ENCODE data around the gene EFR3B. TPM values are rescaled to one million over a fixed set of nuclear protein-coding genes. Genes with fewer than 3 reads are reported as not detected.

EFR3B gene
- total RNA-seq, 2 experiments from 2014 or later: not detected

GRCh38 chr2:25050128-25050527 is 8.3 kb downstream of the EFR3B start:
- POLR2A ChIA-PET: interaction anchor here (0.7 to 1.1 kb wide), 3 partner anchors 57 to 159 kb away, joined by 3 read pairs; no protein-coding TSS in a partner anchor
- no TSS peak for BruUV-seq (replicated peaks)
- no peak overlapping the region for H2AFZ ChIP-seq (ENCODE audit: low read length)

GRCh38 chr2:25053041-25053440 is 11.2 kb downstream of the EFR3B start:
- ChIA-PET CTCF (ENCODE audit: unreplicated experiment) (interaction anchor here (0.7 kb wide), 1 partner anchor 1296 kb away, joined by 3 read pairs; no protein-coding TSS in a partner anchor), POLR2A (no interaction called here)
- Histone ChIP-seq H3K4me2 (ENCODE audit: low read length) (no peak overlapping the region), H2AFZ (ENCODE audit: low read length) (no peak overlapping the region), H3K4me1 (ENCODE audit: insufficient read depth, low read length, poor library complexity, severe bottlenecking) (no peaks in the 10 kb centered on the region), H3K27ac (ENCODE audit: low read depth, low read length, poor library complexity, severe bottlenecking) (no peak overlapping the region), H3K9me3 (ENCODE audit: low read length) (no peaks in the 10 kb centered on the region), H3K36me3 (ENCODE audit: insufficient read depth, low read length) (no peaks in the 10 kb centered on the region), H4K20me1 (ENCODE audit: insufficient read depth, low read length) (no peaks in the 10 kb centered on the region), H3K9me2 (ENCODE audit: insufficient read depth, low read length) (no peaks in the 10 kb centered on the region), H3K4me3 (ENCODE audit: low read depth, low read length, poor library complexity, severe bottlenecking) (no peak overlapping the region), H3K79me2 (ENCODE audit: insufficient read depth, low read depth, low read length) (no peaks in the 10 kb centered on the region)
- intact Hi-C loops (cut with micrococcal nuclease; ENCODE audit: unreplicated experiment): no loop called here
- DNase-seq (ENCODE audit: low spot score): no peak
- TF ChIP-seq CTCF (conservative IDR thresholded peaks at IDR 0.05; ENCODE audit: low read length): no peak
- TF ChIP-seq EZH2phosphoT487 (IDR thresholded peaks at IDR 0.05; ENCODE audit: borderline replicate concordance, low read depth, low read length): no peak
- BruUV-seq (replicated peaks): no TSS peak

More at GRCh38 chr2:25050128-25050527, 8.3 kb downstream of the EFR3B start:
- Histone ChIP-seq H3K79me2 (ENCODE audit: insufficient read depth, low read depth, low read length) (no peaks in the 10 kb centered on the region), H3K27ac (ENCODE audit: low read depth, low read length, poor library complexity, severe bottlenecking) (no peak overlapping the region), H3K36me3 (ENCODE audit: insufficient read depth, low read length) (no peaks in the 10 kb centered on the region), H3K4me1 (ENCODE audit: insufficient read depth, low read length, poor library complexity, severe bottlenecking) (no peaks in the 10 kb centered on the region), H3K4me2 (ENCODE audit: low read length) (no peak overlapping the region), H3K4me3 (ENCODE audit: low read depth, low read length, poor library complexity, severe bottlenecking) (no peak overlapping the region), H3K9me3 (ENCODE audit: low read length) (no peaks in the 10 kb centered on the region), H4K20me1 (ENCODE audit: insufficient read depth, low read length) (no peaks in the 10 kb centered on the region), H3K9me2 (ENCODE audit: insufficient read depth, low read length) (no peaks in the 10 kb centered on the region)
- CTCF ChIA-PET (ENCODE audit: unreplicated experiment): no interaction called here
- TF ChIP-seq EZH2phosphoT487 (IDR thresholded peaks at IDR 0.05; ENCODE audit: borderline replicate concordance, low read depth, low read length) (no peak), CTCF (conservative IDR thresholded peaks at IDR 0.05; ENCODE audit: low read length) (no peak)
- intact Hi-C loops (cut with micrococcal nuclease; ENCODE audit: unreplicated experiment): no loop called here
- no peak for DNase-seq (ENCODE audit: low spot score)

- Histone ChIP-seq H3K27ac (ENCODE audit: low read depth, low read length, poor library complexity, severe bottlenecking) (no peak overlapping the region), H3K4me1 (ENCODE audit: insufficient read depth, low read length, poor library complexity, severe bottlenecking) (no peaks in the 10 kb centered on the region), H3K9me3 (ENCODE audit: low read length) (no peaks in the 10 kb centered on the region), H3K9me2 (ENCODE audit: insufficient read depth, low read length) (no peaks in the 10 kb centered on the region), H3K79me2 (ENCODE audit: insufficient read depth, low read depth, low read length) (no peaks in the 10 kb centered on the region), H2AFZ (ENCODE audit: low read length) (no peak overlapping the region), H3K36me3 (ENCODE audit: insufficient read depth, low read length) (no peaks in the 10 kb centered on the region), H3K4me2 (ENCODE audit: low read length) (no peak overlapping the region), H4K20me1 (ENCODE audit: insufficient read depth, low read length) (no peaks in the 10 kb centered on the region), H3K4me3 (ENCODE audit: low read depth, low read length, poor library complexity, severe bottlenecking) (no peak overlapping the region)
- ChIA-PET POLR2A (interaction anchor here (0.6 to 0.7 kb wide), 2 partner anchors 24 to 511 kb away, joined by 3 read pairs; no protein-coding TSS in a partner anchor), CTCF (ENCODE audit: unreplicated experiment) (no interaction called here)
- no peak for DNase-seq (ENCODE audit: low spot score)
- BruUV-seq (replicated peaks): no TSS peak
- intact Hi-C loops (cut with micrococcal nuclease; ENCODE audit: unreplicated experiment): no loop called here
- TF ChIP-seq CTCF (conservative IDR thresholded peaks at IDR 0.05; ENCODE audit: low read length) (no peak), EZH2phosphoT487 (IDR thresholded peaks at IDR 0.05; ENCODE audit: borderline replicate concordance, low read depth, low read length) (no peak)
Observed at GRCh38 chr2:25054720-25055119, 12.8 kb downstream of the EFR3B start.

Data from OCI-LY7 (cell line).